ENCODE results near the gene FAXC. TPM values are rescaled to one million over a fixed set of nuclear protein-coding genes. Genes with fewer than 3 reads are reported as not detected.

The FAXC gene
- total and polyA plus RNA-seq, 2 of the 13 experiments (the other 11 are each of a cell fraction or from before 2014, with no cell fraction given) = 0.11 to 0.63 TPM

DNA sequence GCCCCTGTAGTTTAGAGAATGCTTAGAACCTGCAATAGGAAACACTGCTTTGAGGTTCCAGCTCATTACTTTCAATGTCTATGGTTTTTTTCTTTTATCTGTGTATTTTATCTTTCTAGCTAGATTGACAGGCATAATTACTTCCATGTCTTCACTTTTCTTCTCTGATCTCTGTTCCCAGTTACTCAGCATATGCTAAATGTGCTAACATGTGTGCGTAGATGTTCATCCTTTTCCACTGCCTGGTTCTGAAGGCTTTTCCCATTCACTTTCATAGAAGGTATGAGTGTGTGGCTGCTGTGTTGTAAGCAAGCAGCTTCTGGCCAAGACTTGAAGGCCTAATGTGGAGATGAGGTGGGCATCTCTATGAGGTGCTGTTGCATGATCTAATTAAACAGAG, 38.9 kb downstream of the FAXC start:
- Histone ChIP-seq H4K20me1 (ENCODE audit: insufficient read depth, low read length) (no peaks in the 10 kb centered on the region), H3K4me3 (replicated peaks in 1 of 3; ENCODE audit: insufficient read depth in 1 of 3, low read depth in 2 of 3, low read length in 3 of 3) (no peak overlapping the region), H3K27ac (ENCODE audit: extremely low read length, insufficient read depth, low read length) (no peak overlapping the region), H3K4me1 (ENCODE audit: insufficient read depth, low read length) (no peaks in the 10 kb centered on the region), H3K27me3 (ENCODE audit: control insufficient read depth in 1 of 2, insufficient read depth in 2 of 2, low read length in 2 of 2) (no peaks in the 10 kb centered on the region; a peak in 1 of 5 replicates), H3K9ac (ENCODE audit: insufficient read depth, low read depth, low read length) (no peak overlapping the region), H3K4me2 (ENCODE audit: low read depth, low read length) (no peak overlapping the region), H3K9me3 (ENCODE audit: low read length) (no peaks in the 10 kb centered on the region), H2AFZ (ENCODE audit: low read length) (no peak overlapping the region), H3K36me3 (replicated peaks in 1 of 2; ENCODE audit: control insufficient read depth in 1 of 2, insufficient read depth in 2 of 2, low read length in 2 of 2) (no peaks in the 10 kb centered on the region), H3K79me2 (ENCODE audit: insufficient read depth, low read length) (no peaks in the 10 kb centered on the region)
- POLR2A ChIA-PET = no interaction called here
- FAIRE-seq = no peak
- intact Hi-C loops (cut with micrococcal nuclease; ENCODE audit: unreplicated experiment) = no loop called here
- DNase-seq (ENCODE audit: low spot score) = no peak
- in situ Hi-C loops (cut with HindIII; ENCODE audit: extremely low pct_ligation_motif_present, low pct_unique_long_range_greater_than_20kb) = no loop called here
- CTCF ChIA-PET (ENCODE audit: low intra/inter-chr PET ratio, low total read pairs) = no interaction called here
- BruUV-seq (replicated peaks) = no TSS peak
- ATAC-seq = no peak
- WGBS (ENCODE audit: low lambda C conversion rate) = 93% methylated on average over 1 of the region's 1 CpG
- TF ChIP-seq PAWR (CRISPR knock-in tag; IDR thresholded peaks at IDR 0.05; ENCODE audit: borderline replicate concordance) = no peak

DNA sequence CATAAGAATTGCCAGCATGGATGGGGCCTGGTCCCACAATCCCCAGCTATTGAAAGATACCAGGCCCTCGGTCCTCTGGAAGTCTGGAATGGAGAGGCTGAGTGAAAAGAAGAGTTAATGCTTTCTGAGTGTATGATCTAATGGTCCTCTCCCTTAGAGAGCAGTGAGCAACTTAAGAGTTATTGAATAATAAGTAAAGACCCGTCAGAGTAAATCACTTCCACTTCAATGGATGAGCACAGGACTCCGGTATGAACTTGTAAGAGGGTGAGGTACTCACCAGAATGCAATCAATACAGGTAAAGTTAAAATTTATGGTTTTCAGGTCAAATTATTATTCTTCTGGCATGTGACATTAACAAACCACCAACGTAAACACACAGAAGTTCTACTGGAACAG, 39.9 kb downstream of the FAXC start:
- FAIRE-seq = no peak
- no peak overlapping the region for H3K9ac ChIP-seq (ENCODE audit: insufficient read depth, low read depth, low read length)
- BruUV-seq (replicated peaks) = no TSS peak
- ATAC-seq = no peak
- ChIA-PET CTCF (ENCODE audit: low intra/inter-chr PET ratio, low total read pairs) (no interaction called here), POLR2A (no interaction called here)
- no peaks in the 10 kb centered on the region for H4K20me1 ChIP-seq (ENCODE audit: insufficient read depth, low read length)
- no peak overlapping the region for H3K27ac ChIP-seq (ENCODE audit: extremely low read length, insufficient read depth, low read length)
- no peak overlapping the region for H3K4me3 ChIP-seq (replicated peaks in 1 of 3; ENCODE audit: insufficient read depth in 1 of 3, low read depth in 2 of 3, low read length in 3 of 3)
- TF ChIP-seq DDIT3 (CRISPR knock-in tag; IDR thresholded peaks at IDR 0.05) (no peak), ZNF782 (CRISPR knock-in tag; IDR thresholded peaks at IDR 0.05; ENCODE audit: borderline replicate concordance) (no peak), RFXANK (CRISPR knock-in tag; IDR thresholded peaks at IDR 0.05) (no peak), SATB2 (CRISPR knock-in tag; IDR thresholded peaks at IDR 0.05) (no peak), TCF7 (IDR thresholded peaks at IDR 0.05; ENCODE audit: low read depth) (no peak), FOXJ3 (CRISPR knock-in tag; IDR thresholded peaks at IDR 0.05; ENCODE audit: borderline replicate concordance) (no peak), HNF1B (CRISPR knock-in tag; IDR thresholded peaks at IDR 0.05) (no peak), ISX (CRISPR knock-in tag; conservative IDR thresholded peaks at IDR 0.05) (no peak), ETV5 (CRISPR knock-in tag; IDR thresholded peaks at IDR 0.05; ENCODE audit: borderline replicate concordance) (no peak), SMC3 (IDR thresholded peaks at IDR 0.05; ENCODE audit: low read length) (no peak), ZNF317 (CRISPR knock-in tag; IDR thresholded peaks at IDR 0.05) (no peak), ZNF230 (CRISPR knock-in tag; IDR thresholded peaks at IDR 0.05) (no peak), TAF15 (IDR thresholded peaks at IDR 0.05; ENCODE audit: low read depth, low read length, poor library complexity, severe bottlenecking) (no peak), ZNF737 (CRISPR knock-in tag; IDR thresholded peaks at IDR 0.05; ENCODE audit: borderline replicate concordance) (no peak), HHEX (CRISPR knock-in tag; IDR thresholded peaks at IDR 0.05) (no peak), MED1 (CRISPR knock-in tag; IDR thresholded peaks at IDR 0.05) (no peak)
- H3K79me2 ChIP-seq (ENCODE audit: insufficient read depth, low read length) = no peaks in the 10 kb centered on the region
- peaks cover 0 to 3% of the 10 kb centered on the region in 2 experiments; a peak in 1 of 5 replicates for H3K27me3 ChIP-seq (ENCODE audit: control insufficient read depth in 1 of 2, insufficient read depth in 2 of 2, low read length in 2 of 2)
- H3K4me2 ChIP-seq (ENCODE audit: low read depth, low read length) = no peak overlapping the region
- no peaks in the 10 kb centered on the region for H3K4me1 ChIP-seq (ENCODE audit: insufficient read depth, low read length)
- intact Hi-C loops (cut with micrococcal nuclease; ENCODE audit: unreplicated experiment) (no loop called here), in situ Hi-C loops (cut with HindIII; ENCODE audit: extremely low pct_ligation_motif_present, low pct_unique_long_range_greater_than_20kb) (no loop called here)
- H3K9me3 ChIP-seq (ENCODE audit: low read length) = no peaks in the 10 kb centered on the region
- no peak overlapping the region for H2AFZ ChIP-seq (ENCODE audit: low read length)
- DNase-seq (ENCODE audit: low spot score) = no peak
- WGBS (ENCODE audit: low lambda C conversion rate) = 46% methylated on average over 4 of the region's 4 CpGs
- no peaks in the 10 kb centered on the region for H3K36me3 ChIP-seq (replicated peaks in 1 of 2; ENCODE audit: control insufficient read depth in 1 of 2, insufficient read depth in 2 of 2, low read length in 2 of 2)
